Measurements from ENCODE around the gene EPO.

- TF ChIP-seq EZH2phosphoT487 (IDR thresholded peaks at IDR 0.05; ENCODE audit: insufficient read depth, low read depth) (no peak), EZH2 (IDR thresholded peaks at IDR 0.05; ENCODE audit: insufficient read depth, poor library complexity, severe bottlenecking) (no peak)
Measured at GRCh38 chr7:100675105-100675451, 45.2 kb upstream of the EPO start.

Measured in GM23248 (cell line).